Prostate gland (tissue), 2 donors: Measurements from ENCODE around the gene ZNF274. TPM values are rescaled to one million over a fixed set of nuclear protein-coding genes. Genes with fewer than 3 reads are reported as not detected.
A peak's percentile ranks its signal among the peaks of the same experiment; 100 is the strongest.
"Not testable (repeated sequence)": the region's sequence is repeated elsewhere in the genome, so short reads cannot be mapped to it uniquely, and the experiment has no call there.

Source experiments
- DNase-seq: peaks from one replicate; pipeline ENCODE4 v3.0.0-alpha.2; 2019; ENCODE audit warnings: low spot score
- H3K27ac ChIP-seq, 2 donors: fragments of 200-600 bp; sonication (generic); 2 replicates each; pipeline ENCODE4 v1.5.1; 2017 to 2019
- H3K27me3 ChIP-seq: fragments of 200-600 bp; sonication (generic); replicated peaks from 2 replicates; pipeline ENCODE4 v1.5.1; 2019; ENCODE audit not compliant: insufficient read depth
- H3K36me3 ChIP-seq, 2 donors: fragments of 200-600 bp; sonication (generic); 1 replicate in 1 of 2; 2 replicates in 1 of 2; pipeline versions ENCODE4 v1.5.1 to v1.8.1; 2017 to 2019
- H3K4me1 ChIP-seq: fragments of 200-600 bp; sonication (generic); replicated peaks from 2 replicates; pipeline ENCODE4 v1.5.1; 2019
- H3K4me3 ChIP-seq, 2 donors: fragments of 200-600 bp; sonication (generic); 2 replicates each; pipeline ENCODE4 v1.5.1; 2017 to 2019
- H3K9me3 ChIP-seq: fragments of 200-600 bp; sonication (generic); 2 replicates; pipeline ENCODE4 v1.5.1; 2017
- POLR2A ChIP-seq: fragments of 450-650 bp; IDR thresholded peaks from one replicate; pipeline ENCODE4 v1.6.1; 2016; ENCODE audit warnings: antibody characterized with exemption, mild to moderate bottlenecking
- POLR2AphosphoS5 ChIP-seq: sonication (generic); formaldehyde crosslinking; IDR thresholded peaks from one replicate; pipeline ENCODE4 v1.6.1; 2017; ENCODE audit warnings: antibody characterized with exemption
- WGBS: methylation state at CpG from one replicate; pipeline ENCODE4 v1.1.5; 2018; 5-methylcytosine and 5-hydroxymethylcytosine counted together
- intact Hi-C: fragments of 100-400 bp; cut with DNase I; formaldehyde crosslinking; loops from one replicate; pipeline ENCODE4 v1.14.2; 2022
- total RNA-seq, 2 donors: library from RNA; depleted of rRNA; stranded (reverse); fragments of >200 nt; gene quantifications; one replicate each; pipeline ENCODE4 v1.1.0, GENCODE V29; 2016
- TF ChIP-seq, protein P1 (sequence below), 4 experiments: fragments of 200-600 bp in 2 of 4; fragments of 450-650 bp in 2 of 4; sonication (generic) in 2 of 4; IDR thresholded peaks; 1 replicate in 3 of 4; 2 replicates in 1 of 4; pipeline ENCODE4 v1.5.1; 2016 to 2019; ENCODE audit warnings: antibody characterized with exemption in 4 of 4, mild to moderate bottlenecking in 2 of 4, moderate library complexity in 2 of 4

Gene ZNF274
- total RNA-seq, 2 donors from 2014 or later: 34.5 to 34.7 TPM

- intact Hi-C loops: no loop called here
- Histone ChIP-seq H3K4me3 (peak overlapping the region; percentile 58 to 66), H3K27me3 (no peaks in the 10 kb centered on the region), H3K36me3 (peaks cover 3 to 22% of the 10 kb centered on the region in 2 donors), H3K9me3 (no peaks in the 10 kb centered on the region), H3K4me1 (no peaks in the 10 kb centered on the region), H3K27ac (peak overlapping the region; percentile 67 to 72)
- TF ChIP-seq, protein P1, sequence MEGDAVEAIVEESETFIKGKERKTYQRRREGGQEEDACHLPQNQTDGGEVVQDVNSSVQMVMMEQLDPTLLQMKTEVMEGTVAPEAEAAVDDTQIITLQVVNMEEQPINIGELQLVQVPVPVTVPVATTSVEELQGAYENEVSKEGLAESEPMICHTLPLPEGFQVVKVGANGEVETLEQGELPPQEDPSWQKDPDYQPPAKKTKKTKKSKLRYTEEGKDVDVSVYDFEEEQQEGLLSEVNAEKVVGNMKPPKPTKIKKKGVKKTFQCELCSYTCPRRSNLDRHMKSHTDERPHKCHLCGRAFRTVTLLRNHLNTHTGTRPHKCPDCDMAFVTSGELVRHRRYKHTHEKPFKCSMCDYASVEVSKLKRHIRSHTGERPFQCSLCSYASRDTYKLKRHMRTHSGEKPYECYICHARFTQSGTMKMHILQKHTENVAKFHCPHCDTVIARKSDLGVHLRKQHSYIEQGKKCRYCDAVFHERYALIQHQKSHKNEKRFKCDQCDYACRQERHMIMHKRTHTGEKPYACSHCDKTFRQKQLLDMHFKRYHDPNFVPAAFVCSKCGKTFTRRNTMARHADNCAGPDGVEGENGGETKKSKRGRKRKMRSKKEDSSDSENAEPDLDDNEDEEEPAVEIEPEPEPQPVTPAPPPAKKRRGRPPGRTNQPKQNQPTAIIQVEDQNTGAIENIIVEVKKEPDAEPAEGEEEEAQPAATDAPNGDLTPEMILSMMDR (IDR thresholded peaks at IDR 0.05): no peak
- TF ChIP-seq POLR2AphosphoS5 (no peak), POLR2A (no peak)
- no peak for DNase-seq
- WGBS: 14% methylated on average over 8 of the region's 13 CpGs
These were observed 46.4 kb downstream of the ZNF274 start for GRCh38 chr19:58229255-58229639.

DNA sequence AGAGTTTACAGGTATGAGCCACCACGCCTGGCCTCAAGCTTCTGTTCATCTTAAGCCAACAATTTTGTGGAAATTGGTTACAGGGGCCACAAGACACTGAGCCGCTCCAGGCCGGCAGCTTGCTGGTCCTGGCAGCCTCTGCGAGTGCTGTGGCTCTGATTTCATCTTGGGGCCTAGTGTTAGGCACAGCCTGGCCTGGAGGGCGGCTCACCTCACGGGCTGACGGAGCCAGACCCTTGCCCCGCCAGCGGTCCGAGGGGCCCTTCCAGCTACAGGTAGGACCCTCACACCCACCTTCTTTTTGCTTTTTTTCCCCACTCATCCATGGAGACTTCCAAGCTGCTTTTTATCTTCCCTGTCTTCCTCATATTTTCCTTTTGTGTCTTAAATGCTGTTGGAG is 54.5 kb downstream of the ZNF274 start:
- Histone ChIP-seq H3K36me3 (peaks cover 0 to 47% of the 10 kb centered on the region in 2 donors), H3K9me3 (no peaks in the 10 kb centered on the region), H3K4me3 (no peak overlapping the region), H3K27me3 (no peaks in the 10 kb centered on the region), H3K27ac (no peak overlapping the region), H3K4me1 (no peaks in the 10 kb centered on the region)
- DNase-seq: no peak
- 98% methylated on average over 10 of the region's 10 CpGs for WGBS
- intact Hi-C loops: no loop called here
- TF ChIP-seq, protein P1 (IDR thresholded peaks at IDR 0.05): no peak
- TF ChIP-seq POLR2A (no peak), POLR2AphosphoS5 (no peak)

- no peak overlapping the region for H3K4me3 ChIP-seq
- WGBS: 98% methylated on average over 6 of the region's 6 CpGs
- no peak overlapping the region for H3K27ac ChIP-seq
- H3K27me3 ChIP-seq: no peaks in the 10 kb centered on the region
- no peak for DNase-seq
- TF ChIP-seq POLR2A (no peak), POLR2AphosphoS5 (no peak)
- TF ChIP-seq, protein P1 (IDR thresholded peaks at IDR 0.05): no peak
- no peaks in the 10 kb centered on the region for H3K4me1 ChIP-seq
- H3K36me3 ChIP-seq: peaks cover 8 to 59% of the 10 kb centered on the region in 2 donors
- H3K9me3 ChIP-seq: no peaks in the 10 kb centered on the region
- intact Hi-C loops: no loop called here
These were observed 60.5 kb downstream of the ZNF274 start for GRCh38 chr19:58243351-58243750.

- TF ChIP-seq POLR2A (no peak), POLR2AphosphoS5 (no peak)
- TF ChIP-seq, protein P1 (IDR thresholded peaks at IDR 0.05): no peak
- intact Hi-C loops: no loop called here
- Histone ChIP-seq H3K4me1 (no peaks in the 10 kb centered on the region), H3K9me3 (no peaks in the 10 kb centered on the region), H3K36me3 (peaks cover 8 to 61% of the 10 kb centered on the region in 2 donors), H3K27me3 (no peaks in the 10 kb centered on the region), H3K27ac (no peak overlapping the region), H3K4me3 (no peak overlapping the region)
- WGBS: 100% methylated on average over 3 of the region's 3 CpGs
- DNase-seq: no peak
These were observed 66.0 kb downstream of the ZNF274 start for GRCh38 chr19:58248886-58249285.

DNA sequence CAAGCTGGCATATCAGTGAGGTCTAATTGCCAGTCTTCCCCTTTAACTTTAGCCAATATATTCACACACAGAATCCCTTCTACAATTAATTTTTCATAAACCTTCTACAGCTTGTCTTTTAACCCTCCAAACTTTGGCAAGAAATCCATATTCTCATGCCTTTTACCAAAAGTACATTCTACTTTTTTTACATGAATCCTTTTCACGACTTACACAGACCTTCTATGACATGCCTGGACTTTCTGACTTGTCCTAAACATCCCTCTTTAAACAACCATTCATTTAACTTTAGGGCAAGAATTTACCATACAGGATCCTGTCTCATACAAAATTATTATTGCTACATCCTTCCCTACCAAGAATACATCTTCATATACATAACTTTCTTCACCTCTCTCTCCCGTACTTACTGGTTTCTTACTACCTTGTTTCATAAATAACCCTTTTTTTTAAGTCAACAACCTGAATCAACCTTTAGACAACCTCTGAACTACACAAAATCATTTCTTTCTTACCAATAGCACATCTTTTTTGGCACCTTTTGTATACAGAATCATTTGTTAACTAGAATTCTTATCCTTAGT is 69.3 kb downstream of the ZNF274 start:
- Histone ChIP-seq H3K4me3 (no peak overlapping the region), H3K27me3 (no peaks in the 10 kb centered on the region), H3K36me3 (peaks cover 4 to 32% of the 10 kb centered on the region in 2 donors), H3K27ac (no peak overlapping the region), H3K4me1 (no peaks in the 10 kb centered on the region), H3K9me3 (no peaks in the 10 kb centered on the region)
- no peak for TF ChIP-seq POLR2AphosphoS5
- TF ChIP-seq, protein P1 (IDR thresholded peaks at IDR 0.05): no peak
- no peak for TF ChIP-seq POLR2A
- WGBS: 97% methylated on average over 2 of the region's 2 CpGs
- intact Hi-C loops: no loop called here
- no peak for DNase-seq

GRCh38 chr19:58258259-58258658 is 75.4 kb downstream of the ZNF274 start:
- 95% methylated on average over 4 of the region's 4 CpGs for WGBS
- H3K36me3 ChIP-seq: peaks cover 7 to 11% of the 10 kb centered on the region in 2 donors
- H3K4me1 ChIP-seq, H3K27ac ChIP-seq, DNase-seq, H3K27me3 ChIP-seq, H3K4me3 ChIP-seq, intact Hi-C loops: not testable (repeated sequence)
- peaks cover 24% of the 10 kb centered on the region for H3K9me3 ChIP-seq
